Measurements from ENCODE around the gene CPT1B. TPM values are rescaled to one million over a fixed set of nuclear protein-coding genes. Genes with fewer than 3 reads are reported as not detected.

CPT1B gene
- total and polyA plus RNA-seq, 10 of the 15 experiments (the other 5 are each of a cell fraction or from before 2014, with no cell fraction given), result 3.5 to 54.0 (median 21.7) TPM

GRCh38 chr22:50626850-50627641, 48.8 kb upstream of the CPT1B start:
- FAIRE-seq, result no peak
- SMC1A ChIA-PET (ENCODE audit: uncharacterized antibody, unreplicated experiment), result interaction anchor here (1.1 kb wide), 1 partner anchor 65 kb away, joined by 5 read pairs; no protein-coding TSS in a partner anchor
- peak overlapping the region; percentile 95 for H3K4me3 ChIP-seq

GRCh38 chr22:50626314-50626849, 48.2 kb upstream of the CPT1B start:
- ChIA-PET POLR2A (interaction anchor here (2.2 kb wide), 1 partner anchor 44 kb away, joined by 6 read pairs; the partner anchor contains the start of gene CHKB), RAD21 (ENCODE audit: unreplicated experiment) (interaction anchor here (0.8 kb wide), 1 partner anchor 119 kb away, joined by 3 read pairs; the partner anchor contains the start of genes LMF2 and NCAPH2), CTCF (no interaction called here), SMC1A (ENCODE audit: uncharacterized antibody, unreplicated experiment) (interaction anchor here (0.6 kb wide), 1 partner anchor 60 kb away, joined by 3 read pairs; no protein-coding TSS in a partner anchor)
- Histone ChIP-seq H3K27ac (ENCODE audit: control insufficient read depth, insufficient read depth) (no peak overlapping the region), H2AFZ (ENCODE audit: control insufficient read depth, low read depth, low read length) (no peak overlapping the region), H3K4me3 (peak overlapping the region; percentile 95; the same call in 1 of the 2 replicates), H3K4me2 (ENCODE audit: control insufficient read depth, insufficient read depth) (peak overlapping the region; percentile 85), H3K79me2 (ENCODE audit: control insufficient read depth, insufficient read depth, low read length) (peaks cover 11% of the 10 kb centered on the region), H3K9ac (ENCODE audit: control insufficient read depth, insufficient read depth, low read length) (no peak overlapping the region), H3K4me1 (ENCODE audit: control insufficient read depth, insufficient read depth, low read length) (peaks cover 20% of the 10 kb centered on the region), H4K20me1 (ENCODE audit: control insufficient read depth, insufficient read depth) (no peaks in the 10 kb centered on the region), H3K36me3 (ENCODE audit: control insufficient read depth in 2 of 2, insufficient read depth in 2 of 2, low read length in 1 of 2) (no peaks in the 10 kb centered on the region; a peak in 2 of 4 replicates), H3K27me3 (replicated peaks in 1 of 2; ENCODE audit: control insufficient read depth in 2 of 2, insufficient read depth in 2 of 2, low read length in 1 of 2) (no peaks in the 10 kb centered on the region), H3K9me3 (replicated peaks; ENCODE audit: control insufficient read depth, insufficient read depth, low read length) (no peaks in the 10 kb centered on the region)
- no peak for ATAC-seq
- WGBS (ENCODE audit: insufficient coverage, insufficient replicate concordance, low lambda C conversion rate, missing lambda C conversion rate), result 88% methylated on average over 12 of the region's 12 CpGs
- no TSS peak for BruUV-seq (replicated peaks)
- FAIRE-seq, result no peak
- DNase-seq (ENCODE audit: low read depth, low spot score), result no peak
- in situ Hi-C loops (cut with MboI) (no loop called here), intact Hi-C loops (cut with micrococcal nuclease; ENCODE audit: unreplicated experiment) (no loop called here)
- TF ChIP-seq ZNF592 (IDR thresholded peaks at IDR 0.05), result no peak
- TF ChIP-seq WRNIP1 (IDR thresholded peaks at IDR 0.05; ENCODE audit: borderline replicate concordance, low read depth, low read length), result no peak
- no peak for TF ChIP-seq RELA (IDR thresholded peaks at IDR 0.05; ENCODE audit: borderline replicate concordance, partially characterized antibody)
- TF ChIP-seq RFX5 (IDR thresholded peaks at IDR 0.05; ENCODE audit: low read depth, low read length), result no peak
- TF ChIP-seq E2F4 (IDR thresholded peaks at IDR 0.05; ENCODE audit: low read depth, low read length), result no peak
- no peak for TF ChIP-seq ATF3 (IDR thresholded peaks at IDR 0.05; ENCODE audit: borderline replicate concordance, extremely low read depth, low read depth, low read length)
- TF ChIP-seq POLR2A (IDR thresholded peaks at IDR 0.05; ENCODE audit: low read depth, low read length), result no peak
- TF ChIP-seq ZBED1 (IDR thresholded peaks at IDR 0.05; ENCODE audit: borderline replicate concordance), result no peak

More at GRCh38 chr22:50626850-50627641, 48.8 kb upstream of the CPT1B start:
- Histone ChIP-seq H4K20me1 (ENCODE audit: control insufficient read depth, insufficient read depth) (no peaks in the 10 kb centered on the region), H3K4me1 (ENCODE audit: control insufficient read depth, insufficient read depth, low read length) (peaks cover 15% of the 10 kb centered on the region), H3K36me3 (ENCODE audit: control insufficient read depth in 2 of 2, insufficient read depth in 2 of 2, low read length in 1 of 2) (no peaks in the 10 kb centered on the region; a peak in 2 of 4 replicates), H3K27me3 (replicated peaks in 1 of 2; ENCODE audit: control insufficient read depth in 2 of 2, insufficient read depth in 2 of 2, low read length in 1 of 2) (no peaks in the 10 kb centered on the region), H3K79me2 (ENCODE audit: control insufficient read depth, insufficient read depth, low read length) (peaks cover 11% of the 10 kb centered on the region), H3K9me3 (replicated peaks; ENCODE audit: control insufficient read depth, insufficient read depth, low read length) (no peaks in the 10 kb centered on the region), H3K4me2 (ENCODE audit: control insufficient read depth, insufficient read depth) (peak overlapping the region; percentile 85), H3K9ac (ENCODE audit: control insufficient read depth, insufficient read depth, low read length) (peak overlapping the region; percentile 87), H2AFZ (ENCODE audit: control insufficient read depth, low read depth, low read length) (peak overlapping the region; percentile 76; the same call in 1 of the 2 replicates), H3K27ac (ENCODE audit: control insufficient read depth, insufficient read depth) (peak overlapping the region; percentile 79)
- ChIA-PET RAD21 (ENCODE audit: unreplicated experiment) (interaction anchor here (0.8 kb wide), 1 partner anchor 119 kb away, joined by 3 read pairs; the partner anchor contains the start of genes LMF2 and NCAPH2), CTCF (interaction anchor here (1.0 to 1.3 kb wide), 2 partner anchors 73 to 101 kb away, joined by 3 read pairs; partner anchors contain the start of gene SCO2), POLR2A (interaction anchor here (2.2 kb wide), 1 partner anchor 45 kb away, joined by 6 read pairs; the partner anchor contains the start of gene CHKB)
- intact Hi-C loops (cut with micrococcal nuclease; ENCODE audit: unreplicated experiment) (no loop called here), in situ Hi-C loops (cut with MboI) (no loop called here)
- BruUV-seq (replicated peaks), result no TSS peak
- no peak for DNase-seq (ENCODE audit: low read depth, low spot score)
- WGBS (ENCODE audit: insufficient coverage, insufficient replicate concordance, low lambda C conversion rate, missing lambda C conversion rate), result 55% methylated on average over 37 of the region's 42 CpGs
- peak; percentile 59 for ATAC-seq
- 0 out of 2 replicates have a peak, but pooled peaks have one; percentile 13 for TF ChIP-seq IKZF1 (conservative IDR thresholded peaks at IDR 0.05)
- no peak for TF ChIP-seq CHD4 (IDR thresholded peaks at IDR 0.05)
